RCC 7860 (cell line): ENCODE data around the gene UTS2.

Experiments used
- DNase-seq: peaks from one replicate; pipeline ENCODE4 v3.0.0-alpha.2; 2015; ENCODE audit warnings: low spot score
- FAIRE-seq: peaks from 2 replicates; lab custom pipeline; 2012; peaks lifted over from hg19 to GRCh38; lab: Jason Lieb, UNC

UTS2 gene, protein sequence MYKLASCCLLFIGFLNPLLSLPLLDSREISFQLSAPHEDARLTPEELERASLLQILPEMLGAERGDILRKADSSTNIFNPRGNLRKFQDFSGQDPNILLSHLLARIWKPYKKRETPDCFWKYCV

DNA sequence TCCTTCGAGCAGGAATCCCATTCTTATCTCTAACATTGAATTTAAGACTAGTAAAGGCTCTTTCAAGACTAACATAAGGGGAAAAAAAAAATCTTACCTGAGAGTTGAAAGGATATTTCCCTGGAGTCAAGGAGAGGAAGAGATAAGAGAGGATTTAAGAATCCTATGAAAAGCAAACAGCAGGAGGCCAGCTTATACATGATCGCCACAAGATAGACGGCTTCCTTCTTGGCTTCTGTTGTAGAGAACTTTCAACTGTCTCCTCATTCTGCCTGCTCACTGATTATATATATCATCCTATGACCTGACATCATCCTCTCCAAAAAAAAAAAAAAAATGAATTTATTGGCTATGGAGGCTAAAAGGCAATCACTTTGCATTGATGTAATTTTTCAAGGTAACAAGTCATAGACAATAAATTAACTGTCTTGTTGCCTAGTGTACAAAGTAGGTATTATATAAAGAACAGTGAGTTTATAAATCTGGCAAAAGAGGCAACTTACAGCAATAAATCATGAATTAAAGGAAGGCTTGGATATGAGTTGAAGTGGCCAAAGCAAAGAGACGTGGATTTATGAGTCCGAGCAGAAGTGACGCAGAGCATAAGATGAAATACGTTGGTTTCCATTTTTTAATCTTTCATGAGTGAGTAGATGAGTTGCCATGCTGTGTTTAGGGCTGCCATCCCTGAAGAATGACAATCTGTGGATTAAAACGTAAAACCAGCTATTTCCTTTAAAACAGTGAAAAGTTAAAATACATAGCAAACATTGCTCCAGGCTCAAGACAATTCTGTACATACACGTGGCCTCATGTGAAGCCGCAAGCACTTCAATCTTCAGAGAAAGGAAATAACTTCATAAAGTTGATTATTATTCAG lies at the start of gene UTS2:
UTS2 (minus strand) TSS at position 262 of the 880 bp plus-strand sequence; CDS start at position 200, 62 bp downstream.
- no peak for DNase-seq
- FAIRE-seq = no peak

DNA sequence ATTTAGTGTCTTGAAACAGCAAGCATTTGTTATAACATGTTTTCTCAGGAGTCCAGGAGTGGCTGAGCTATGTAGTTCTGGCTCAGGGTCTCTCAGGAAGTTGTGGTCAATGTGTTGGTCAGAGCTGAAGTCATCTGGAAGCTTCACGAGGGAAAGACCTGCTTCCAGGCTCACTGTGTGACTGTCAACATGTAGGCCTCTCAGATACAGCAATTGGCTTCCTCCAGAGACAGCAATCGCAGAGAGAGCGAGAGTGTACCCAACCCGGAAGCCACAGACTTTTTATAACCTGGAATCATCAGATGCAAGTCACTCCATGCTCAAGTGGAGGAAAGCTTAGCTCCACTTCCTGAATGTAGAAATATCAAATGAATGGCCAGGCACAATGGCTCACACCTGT lies 46.9 kb upstream of the UTS2 start:
- peak; percentile 58 for FAIRE-seq
- peak; percentile 76 for DNase-seq

DNA sequence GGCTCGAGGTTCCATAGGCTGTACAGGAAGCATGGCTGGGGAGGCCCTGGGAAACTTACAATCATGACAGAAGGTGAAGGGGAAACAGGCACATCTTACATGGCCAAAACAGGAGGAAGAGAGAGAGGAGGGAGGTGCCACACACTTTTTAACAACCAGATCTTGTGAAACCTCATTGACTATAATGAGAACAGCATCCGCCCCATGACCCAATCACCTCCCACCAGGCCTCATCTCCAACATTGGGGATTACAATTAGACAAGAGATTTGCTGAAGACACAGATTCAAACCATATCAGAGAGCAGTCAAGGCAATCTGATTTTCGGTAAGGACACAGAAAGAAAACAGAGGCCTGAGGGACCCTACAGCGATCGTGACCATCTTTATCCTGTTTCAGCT lies 46.1 kb upstream of the UTS2 start:
- DNase-seq (no peak), FAIRE-seq (no peak)

DNA sequence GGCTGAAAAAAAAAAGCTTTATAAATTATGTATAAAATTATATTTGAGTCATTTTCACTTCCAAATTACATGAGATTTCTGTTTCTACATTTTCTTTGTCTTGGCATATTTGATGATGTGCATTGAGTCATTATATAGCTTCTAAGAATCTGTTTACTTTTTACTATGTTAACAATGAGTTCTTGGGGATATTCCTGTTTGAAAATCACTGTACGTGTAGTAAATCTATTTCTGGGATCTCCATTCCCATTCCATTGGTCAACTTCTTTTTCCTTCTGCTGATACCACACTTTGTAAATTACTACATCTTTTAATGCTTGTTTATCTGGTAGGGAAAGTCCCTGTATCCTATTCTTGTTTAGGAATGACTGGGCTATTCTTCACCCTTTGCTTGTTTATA lies 44.1 kb upstream of the UTS2 start:
- FAIRE-seq (no peak), DNase-seq (no peak)

DNA sequence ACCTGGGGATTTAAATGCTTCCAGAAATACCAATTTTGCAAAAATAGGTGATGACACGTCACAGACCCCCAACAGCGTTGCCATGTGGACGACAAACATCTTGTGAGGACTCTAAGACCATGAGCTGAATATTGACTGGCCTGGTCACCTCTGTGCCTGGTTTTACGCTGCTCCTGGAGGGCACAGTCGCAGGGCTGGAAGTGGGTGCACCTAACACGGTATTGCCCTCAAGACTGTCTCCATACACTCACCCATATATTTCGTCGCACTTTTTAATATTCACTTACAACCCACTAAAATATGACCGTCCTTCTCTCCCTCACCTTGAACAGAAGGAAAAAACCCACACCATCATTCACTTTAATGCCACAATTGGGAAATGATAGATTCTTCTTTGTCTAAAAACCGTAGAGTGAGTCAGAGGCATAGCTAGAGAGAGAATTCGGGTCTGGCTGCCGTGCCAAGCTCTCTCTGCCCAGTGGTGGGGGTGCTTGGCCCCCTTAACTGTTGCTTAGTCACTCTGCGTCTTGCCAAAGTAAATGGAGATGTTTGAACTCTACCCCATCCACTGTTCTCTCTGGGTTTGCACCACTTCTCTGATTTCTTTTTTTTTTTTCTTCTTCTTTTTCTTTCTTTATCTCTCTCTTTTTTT lies 40.8 kb upstream of the UTS2 start:
- DNase-seq = peak; percentile 32

DNA sequence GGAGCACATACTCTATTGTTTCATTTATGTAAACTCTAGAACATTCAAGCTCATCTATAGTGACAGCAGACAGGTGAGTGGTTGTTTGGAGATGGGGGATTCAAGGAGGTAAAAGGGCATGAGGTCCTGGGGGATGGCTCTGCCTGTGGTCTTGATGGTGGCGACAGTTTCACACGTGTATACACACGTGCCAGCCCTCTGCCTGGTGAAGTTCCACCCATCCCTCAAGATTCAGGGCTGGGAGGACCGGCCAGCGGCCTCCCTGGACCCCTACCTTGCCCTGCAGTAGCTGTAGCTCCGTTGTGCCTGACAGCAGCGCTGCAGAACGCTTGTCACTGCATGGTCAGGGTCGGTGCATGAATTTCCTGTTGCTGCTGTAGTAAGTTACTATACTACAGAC lies 38.9 kb upstream of the UTS2 start:
- FAIRE-seq (no peak), DNase-seq (no peak)

More for the DNA sequence above, 40.8 kb upstream of the UTS2 start:
- peak; percentile 33 for FAIRE-seq

DNA sequence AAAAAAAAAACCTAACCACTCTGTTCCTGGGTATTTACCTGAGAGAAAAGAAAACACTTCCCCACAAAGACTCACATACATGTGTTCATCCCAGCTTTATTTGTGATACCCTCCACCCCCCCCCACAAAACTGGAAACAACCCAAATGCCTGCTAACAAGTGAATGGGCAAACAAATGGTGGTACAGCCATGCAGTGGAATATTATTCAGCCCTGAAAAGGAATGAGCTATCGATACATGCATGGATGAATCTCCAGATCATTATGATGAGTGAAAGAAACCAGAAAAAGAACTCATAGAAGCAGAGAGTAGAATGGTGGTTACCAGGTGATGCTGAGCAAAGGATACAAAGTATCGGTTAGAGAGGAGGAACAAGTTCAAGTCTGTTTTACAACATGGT lies 38.0 kb upstream of the UTS2 start:
- FAIRE-seq (no peak), DNase-seq (no peak)

DNA sequence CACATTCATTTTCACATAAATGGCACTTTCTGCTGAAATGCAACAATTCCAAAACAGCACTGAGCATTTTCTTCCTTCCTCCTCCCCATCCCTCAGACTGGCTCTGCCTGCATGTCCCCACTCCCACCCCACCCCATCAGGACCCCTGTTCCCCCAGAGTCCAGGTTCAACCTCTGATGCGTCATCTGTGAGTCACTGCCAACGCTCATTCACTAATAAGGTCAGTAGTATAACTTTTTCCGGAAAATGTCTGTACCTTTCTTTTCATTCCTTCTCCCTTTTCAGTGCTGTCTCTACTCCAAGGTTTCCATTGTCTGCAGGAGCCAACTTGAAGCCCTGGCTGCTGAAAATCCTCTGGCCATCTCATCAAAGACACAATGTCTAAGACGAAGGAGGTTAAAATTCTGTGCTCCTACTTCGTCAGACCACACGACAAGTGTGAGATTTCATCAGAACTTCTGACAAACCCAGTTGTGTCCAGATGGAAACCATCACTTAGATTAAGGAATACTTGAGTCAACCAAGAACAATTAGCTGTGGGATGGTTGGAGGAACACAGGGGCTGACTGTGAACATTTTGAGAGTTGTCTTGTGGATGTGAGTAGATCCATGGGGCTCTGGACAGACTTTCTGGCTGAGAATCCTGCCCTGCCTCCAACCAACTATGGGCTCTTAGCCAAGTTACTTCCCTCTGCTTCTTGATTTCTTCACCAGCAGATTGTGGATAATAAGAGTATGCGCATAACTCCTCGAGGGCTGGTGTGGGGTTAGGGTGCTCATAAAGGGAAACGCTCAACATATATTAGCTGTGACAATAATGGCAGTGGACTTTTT lies 35.6 kb upstream of the UTS2 start:
- FAIRE-seq (no peak), DNase-seq (no peak)

DNA sequence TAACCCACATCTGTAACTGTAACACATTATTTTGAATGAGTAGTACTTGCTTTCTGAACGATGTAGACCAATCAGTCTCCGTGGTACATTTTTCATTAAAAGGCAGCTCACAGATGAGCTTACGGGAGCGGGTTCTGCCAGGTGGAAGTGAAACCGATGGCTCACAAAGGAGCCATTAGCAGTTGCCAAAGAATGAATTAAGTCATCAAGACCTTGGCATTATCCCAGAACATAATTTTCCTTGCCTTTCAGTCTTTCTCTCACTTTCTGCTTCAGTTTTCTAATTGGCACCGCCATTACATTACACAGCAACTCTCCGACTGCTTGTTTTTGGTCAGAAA lies 33.5 kb upstream of the UTS2 start:
- DNase-seq (no peak), FAIRE-seq (no peak)

DNA sequence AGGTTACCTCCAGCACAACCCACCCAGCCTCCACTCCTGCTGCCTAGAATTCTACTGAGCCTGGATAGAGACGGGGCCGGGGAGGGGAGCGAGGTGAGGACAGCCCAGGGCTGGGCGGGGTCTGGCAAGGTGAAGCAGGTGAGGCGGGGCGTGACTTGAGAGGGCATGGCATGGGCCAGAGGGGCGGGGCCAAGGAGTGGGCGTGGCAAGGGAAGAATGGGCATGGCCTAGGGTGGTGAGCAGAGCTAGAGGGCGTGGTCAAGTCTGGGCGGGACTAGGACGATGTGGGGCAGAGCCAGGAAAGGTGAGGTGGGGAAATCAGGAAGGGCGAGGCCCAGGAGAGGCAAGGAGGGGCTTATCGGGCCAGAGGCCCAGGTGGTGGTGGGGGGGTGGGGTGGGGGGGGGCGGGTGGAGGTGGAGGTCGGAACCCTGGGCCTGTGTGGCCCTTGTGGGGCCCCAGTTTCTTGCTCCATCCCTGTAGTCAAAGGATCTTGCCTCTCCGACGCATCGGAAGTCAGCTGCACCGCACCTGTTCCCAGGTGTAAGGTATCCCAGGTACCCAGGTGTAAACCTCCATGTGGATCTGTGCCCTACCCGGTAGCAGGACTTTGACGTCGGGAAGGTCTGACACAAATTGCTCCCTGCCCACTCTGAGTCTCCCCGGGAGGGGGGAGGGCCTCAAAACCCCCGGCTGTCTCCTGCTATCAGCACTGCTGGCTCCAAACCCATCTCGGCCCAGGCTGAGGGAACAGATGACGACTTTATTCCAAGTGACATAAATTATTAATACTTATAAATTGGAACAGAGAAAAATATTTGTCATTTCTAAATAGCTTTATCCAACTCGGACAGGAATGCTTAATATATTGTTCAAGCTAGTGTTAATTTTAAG lies 32.9 kb upstream of the UTS2 start:
- no peak for DNase-seq
- FAIRE-seq = no peak

DNA sequence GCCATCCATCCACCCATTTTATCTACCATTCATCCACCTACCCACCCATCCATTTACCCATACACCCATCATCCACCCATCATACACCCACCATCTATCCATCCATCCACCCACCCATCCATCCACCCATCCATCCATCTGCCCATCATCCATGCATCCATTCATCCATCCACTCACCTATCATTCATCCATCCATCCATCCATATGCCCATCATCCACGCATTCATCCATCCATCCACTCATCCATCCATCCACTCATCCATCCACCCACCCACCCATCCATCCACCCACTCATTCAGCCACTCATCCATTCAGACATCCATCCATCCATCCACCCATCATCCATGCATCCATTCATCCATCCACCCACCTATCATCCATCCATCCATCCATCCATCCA lies 31.9 kb upstream of the UTS2 start:
- DNase-seq (no peak), FAIRE-seq (no peak)

DNA sequence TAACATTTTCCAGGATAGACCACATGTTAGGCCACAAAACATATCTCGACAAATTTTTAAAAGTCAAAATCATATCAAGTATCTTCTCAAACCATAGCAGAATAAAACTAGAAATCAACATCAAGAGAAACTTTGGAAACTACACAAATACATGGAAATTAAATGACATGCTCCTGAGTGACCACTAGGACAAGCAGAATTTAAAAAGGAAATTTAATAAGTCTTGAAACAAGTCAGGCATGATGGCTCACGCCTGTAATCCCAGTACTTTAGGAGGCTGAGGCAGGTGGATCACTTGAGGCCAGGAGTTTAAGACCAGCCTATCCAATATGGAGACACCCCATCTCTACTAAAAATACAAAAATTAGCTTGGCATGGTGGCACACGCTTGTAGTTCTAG lies 26.4 kb upstream of the UTS2 start:
- DNase-seq (no peak), FAIRE-seq (no peak)

DNA sequence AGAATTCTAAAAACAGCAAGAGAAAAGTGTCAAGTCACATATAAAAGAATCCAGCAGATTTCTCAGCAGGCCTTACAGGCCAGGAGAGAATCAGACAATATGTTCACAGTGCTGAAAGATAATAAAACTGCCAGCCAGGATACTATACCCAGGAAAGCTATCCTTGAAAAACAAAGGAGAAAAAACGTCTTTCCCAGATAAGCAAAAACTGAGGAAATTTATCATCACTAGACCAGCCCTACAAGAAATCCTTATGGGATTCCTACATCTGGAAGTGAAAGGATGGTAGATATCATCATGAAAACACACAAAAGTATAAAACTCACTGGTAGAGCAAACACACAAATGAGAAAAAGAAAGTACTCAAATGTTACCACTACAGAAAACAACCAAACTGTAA lies 25.2 kb upstream of the UTS2 start:
- FAIRE-seq = no peak
- DNase-seq = no peak

DNA sequence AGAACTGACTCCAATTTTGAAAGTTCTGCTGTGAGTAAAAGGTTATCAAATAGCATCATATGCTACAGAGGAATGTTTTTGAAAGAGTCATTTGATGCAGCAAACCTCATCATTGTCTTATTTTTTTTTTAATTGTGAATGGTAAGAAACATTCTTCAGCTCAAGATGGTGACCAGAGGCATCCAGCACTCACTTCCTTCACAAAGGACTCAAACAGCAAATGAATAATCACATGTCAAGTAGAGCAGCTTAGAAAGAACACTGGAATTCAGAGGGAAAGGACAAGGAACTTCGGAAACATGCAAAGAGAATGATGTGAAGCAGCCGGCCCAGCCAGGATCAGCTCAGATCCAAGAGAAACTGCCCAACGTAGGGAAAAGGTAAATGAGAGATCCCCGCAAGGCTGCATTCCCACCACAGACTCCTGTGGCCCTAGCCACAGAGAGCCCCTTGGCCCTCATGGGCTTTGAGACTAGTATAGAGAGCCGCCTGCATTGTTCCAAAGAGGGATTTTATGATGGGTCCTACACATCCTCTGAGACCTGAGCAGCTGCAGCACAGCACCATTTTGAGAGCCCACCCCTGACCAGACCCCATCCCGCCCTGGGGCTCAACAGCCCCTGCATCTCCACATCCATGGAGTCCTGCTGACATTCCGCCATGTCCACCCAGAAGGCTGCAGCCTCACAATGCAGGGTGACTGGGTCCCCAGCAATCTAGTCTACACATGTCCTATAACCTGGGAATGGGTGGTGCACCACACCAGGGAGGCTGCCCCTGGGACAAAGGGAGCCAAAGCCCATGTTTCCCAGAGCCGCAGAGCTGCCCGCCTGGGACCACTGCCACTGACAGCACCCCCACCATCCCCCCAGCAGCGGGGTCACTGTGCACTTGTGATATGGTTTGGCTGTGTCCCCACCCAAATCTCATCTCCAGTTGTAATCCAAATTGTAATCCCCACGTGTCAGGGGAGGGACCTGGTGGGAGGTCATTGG lies 21.2 kb upstream of the UTS2 start:
- DNase-seq (no peak), FAIRE-seq (no peak)

DNA sequence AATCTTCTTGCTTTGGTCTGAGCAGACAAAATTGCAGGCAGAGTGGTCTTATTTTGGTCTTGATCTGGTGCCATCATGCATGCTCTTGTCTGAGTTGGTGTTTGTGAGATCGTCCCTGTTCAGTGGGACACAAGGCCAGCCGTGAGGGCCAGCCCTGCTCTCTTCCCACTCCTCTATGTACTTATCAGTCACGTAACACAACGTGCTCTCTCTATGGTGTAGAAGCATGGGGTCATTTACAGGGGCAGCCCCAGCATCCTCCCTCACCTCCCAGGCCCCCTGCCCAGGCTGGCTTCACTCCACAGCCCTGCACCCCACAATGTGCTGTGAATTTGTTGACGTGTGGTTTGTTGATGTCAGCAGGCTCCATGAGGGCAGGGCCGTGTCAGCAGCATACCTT lies 18.3 kb upstream of the UTS2 start:
- DNase-seq = no peak
- FAIRE-seq = no peak

DNA sequence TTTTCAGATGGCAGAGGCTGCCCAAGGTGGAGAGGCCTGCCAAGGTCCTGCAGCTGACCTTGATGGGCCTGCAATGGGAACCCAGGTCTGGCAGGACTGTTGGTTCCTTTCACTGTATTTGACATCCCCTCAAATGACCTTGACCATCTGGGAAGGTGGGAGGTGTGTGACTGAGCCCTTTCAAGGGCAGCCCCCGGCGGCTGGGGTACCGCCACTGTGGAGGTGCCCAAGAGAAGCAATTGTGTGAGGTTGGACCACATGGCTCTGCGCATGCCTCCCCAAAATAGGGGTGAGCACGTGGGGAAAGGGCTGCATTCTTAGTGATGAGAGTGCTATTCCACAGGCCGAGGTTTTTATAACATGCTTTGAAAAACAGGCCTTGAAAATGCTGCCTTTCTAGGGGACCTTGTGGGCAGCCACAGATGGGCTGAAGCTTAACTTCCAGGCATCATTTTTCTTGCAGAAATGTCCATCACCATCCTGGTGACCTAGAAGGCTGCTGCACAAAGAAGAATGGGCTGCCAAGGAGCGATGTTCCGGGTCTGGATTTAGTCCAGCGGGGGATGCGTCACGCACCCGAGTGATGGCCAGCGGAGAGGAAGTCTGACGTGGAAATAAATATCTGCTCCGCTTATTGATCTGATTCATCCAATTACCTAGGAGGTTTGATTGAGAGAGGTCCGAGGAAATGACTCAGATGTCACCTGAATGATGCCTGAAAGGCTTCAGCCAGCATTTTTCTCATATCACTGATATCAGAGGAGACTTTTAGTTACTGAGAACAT lies 16.5 kb upstream of the UTS2 start:
- no peak for FAIRE-seq
- DNase-seq = no peak

DNA sequence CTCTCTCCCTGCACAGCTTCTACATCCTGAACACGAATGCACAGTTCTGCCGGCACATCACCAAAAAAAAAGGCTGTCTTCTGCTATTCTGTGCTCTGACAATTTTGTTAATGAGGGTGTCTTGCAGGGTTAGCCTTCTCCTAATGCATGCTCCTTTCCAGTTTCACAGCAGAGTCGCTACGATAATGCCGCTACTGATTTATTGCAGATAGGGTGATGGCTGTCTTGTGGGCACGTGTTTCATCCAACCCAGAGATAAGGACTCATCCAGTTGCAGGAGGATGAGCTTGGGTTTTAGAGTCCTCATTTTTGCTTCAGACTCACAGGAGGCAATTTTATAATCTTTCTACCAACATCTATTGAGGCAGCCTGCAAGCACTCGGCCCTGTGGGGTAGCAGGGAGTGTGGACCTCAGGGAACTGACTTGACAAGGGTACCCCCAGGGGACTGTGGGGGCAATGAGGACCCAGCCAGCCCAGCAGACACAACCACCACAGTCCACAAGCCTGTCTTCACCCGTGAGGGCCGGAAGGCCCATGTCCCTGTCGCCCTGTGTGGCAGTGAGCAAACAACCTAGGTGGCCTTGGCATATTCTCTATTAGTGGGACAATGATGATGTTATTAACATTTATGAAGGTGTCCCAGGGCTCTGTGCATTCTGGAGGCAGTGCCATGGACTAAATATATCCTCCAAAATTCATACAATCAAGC lies 15.4 kb upstream of the UTS2 start:
- FAIRE-seq = no peak

DNA sequence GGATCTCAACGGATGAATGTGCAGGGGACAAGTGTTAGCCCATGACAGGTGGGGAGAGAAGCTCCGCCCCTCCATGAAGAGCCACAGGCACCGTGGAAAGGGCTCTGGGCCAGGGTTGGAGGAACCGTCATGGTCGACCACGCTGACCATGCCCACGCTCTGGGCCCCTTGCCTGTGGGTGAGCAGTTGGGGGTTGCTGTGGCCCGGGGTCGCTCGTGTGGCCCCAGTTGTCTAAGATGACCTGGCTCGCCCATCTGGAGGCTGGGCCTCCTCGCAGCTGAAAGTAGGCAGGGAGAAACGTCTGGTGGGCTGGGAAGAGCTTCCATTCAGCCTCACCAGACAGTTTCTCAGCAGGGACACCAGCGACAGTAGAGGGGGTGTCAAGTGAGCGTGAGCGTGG lies 13.1 kb upstream of the UTS2 start:
- no peak for FAIRE-seq

More for the DNA sequence above, 15.4 kb upstream of the UTS2 start:
- no peak for DNase-seq

More for the DNA sequence above, 13.1 kb upstream of the UTS2 start:
- DNase-seq = no peak
